HepG2 (cell line): ENCODE data around the gene WDR45B. TPM values are rescaled to one million over a fixed set of nuclear protein-coding genes. Genes with fewer than 3 reads are reported as not detected.

Experiments used
- ATAC-seq: fragments of 200-7000 bp; cut with Tn5 transposase; 3 replicates; pipeline ENCODE4 v1.9.1; 2020; ENCODE audit warnings: mild to moderate bottlenecking, moderate library complexity
- BruUV-seq: library from RNA; stranded (reverse); fragments of 400-500 nt; replicated peaks from 2 replicates; lab custom pipeline; 2021; lab: Mats Ljungman, UMichigan
- CTCF ChIA-PET: fragments of 300-600 bp; formaldehyde crosslinking; extraction: SDS; loops from one replicate; lab custom pipeline; 2021; ENCODE audit warnings: low total read pairs, inconsistent platforms, low intra/inter-chr PET ratio; lab: Yijun Ruan, JAX
- POLR2A ChIA-PET: fragments of 350-600 bp; sonication (Branson Sonifier 250); formaldehyde crosslinking; loops from one replicate; lab custom pipeline; 2020; ENCODE audit warnings: antibody characterized with exemption, inconsistent platforms; lab: Yijun Ruan, JAX
- DNase-seq: peaks from one replicate; pipeline ENCODE4 v3.0.0-alpha.2; 2015; ENCODE audit warnings: low spot score
- FAIRE-seq: peaks from 3 replicates; lab custom pipeline; 2011; peaks lifted over from hg19 to GRCh38; lab: Jason Lieb, UNC
- H2AFZ ChIP-seq: one replicate; pipeline ENCODE4 v1.6.1; 2011; ENCODE audit warnings: low read length, inconsistent platforms
- H3K27ac ChIP-seq: fragments of 300-600 bp; 3 replicates; pipeline ENCODE4 v1.8.0; 2011; ENCODE audit warnings: mixed run types, mild to moderate bottlenecking, mixed read lengths, low read length, inconsistent platforms; ENCODE audit not compliant: insufficient read depth; ENCODE audit errors: extremely low read length
- H3K27me3 ChIP-seq, 2 experiments: fragments of 200-600 bp in 1 of 2; 2 replicates in 1 of 2; 3 replicates in 1 of 2; pipeline versions ENCODE4 v1.6.0 to v1.8.0; 2011; ENCODE audit warnings: low read length in 2 of 2, mild to moderate bottlenecking in 2 of 2, moderate library complexity in 2 of 2, inconsistent platforms in 1 of 2; ENCODE audit not compliant: insufficient read depth in 2 of 2, control insufficient read depth in 1 of 2
- H3K36me3 ChIP-seq, 2 experiments: fragments of 200-600 bp in 1 of 2; replicated peaks in 1 of 2; 2 replicates in 1 of 2; 3 replicates in 1 of 2; pipeline versions ENCODE4 v1.5.1 to v1.8.0; 2011; ENCODE audit warnings: low read length in 2 of 2, inconsistent platforms in 1 of 2; ENCODE audit not compliant: insufficient read depth in 2 of 2, control insufficient read depth in 1 of 2
- H3K4me1 ChIP-seq: 2 replicates; pipeline ENCODE4 v1.5.1; 2012; ENCODE audit warnings: low read length, inconsistent platforms; ENCODE audit not compliant: insufficient read depth
- H3K4me2 ChIP-seq: 2 replicates; pipeline ENCODE4 v1.6.0; 2011; ENCODE audit warnings: low read depth, low read length, inconsistent platforms
- H3K4me3 ChIP-seq, 3 experiments: fragments of 200-600 bp in 1 of 3; sonication (generic), shearing (Covaris generic) in 1 of 3; replicated peaks in 1 of 3; 2 replicates each; pipeline ENCODE4 v1.5.1; 2011 to 2016; ENCODE audit warnings: low read length in 3 of 3, inconsistent platforms in 2 of 3, low read depth in 2 of 3, mild to moderate bottlenecking in 2 of 3, control low read depth in 1 of 3, mixed read lengths in 1 of 3; ENCODE audit not compliant: insufficient read depth in 1 of 3
- H3K79me2 ChIP-seq: one replicate; pipeline ENCODE4 v1.6.1; 2011; ENCODE audit warnings: low read length, inconsistent platforms; ENCODE audit not compliant: insufficient read depth
- H3K9ac ChIP-seq: 2 replicates; pipeline ENCODE4 v1.6.0; 2011; ENCODE audit warnings: mild to moderate bottlenecking, low read depth, low read length, inconsistent platforms; ENCODE audit not compliant: insufficient read depth
- H3K9me3 ChIP-seq: 2 replicates; pipeline ENCODE4 v1.5.1; 2012; ENCODE audit warnings: mild to moderate bottlenecking, low read length
- H4K20me1 ChIP-seq: 2 replicates; pipeline ENCODE4 v1.6.0; 2011; ENCODE audit warnings: inconsistent platforms, mild to moderate bottlenecking, low read length, moderate library complexity; ENCODE audit not compliant: insufficient read depth
- ADNP ChIP-seq: sonication (generic); formaldehyde crosslinking; IDR thresholded peaks from 2 replicates; pipeline ENCODE4 v1.4.0; 2020; ENCODE audit warnings: missing genetic modification reagents
- AHR ChIP-seq: IDR thresholded peaks from 2 replicates; pipeline ENCODE4 v1.6.1; 2018; ENCODE audit warnings: missing genetic modification reagents, missing compliant biosample characterization
- BHLHE40 ChIP-seq: IDR thresholded peaks from 2 replicates; pipeline ENCODE4 v1.6.1; 2011; ENCODE audit warnings: low read length, improper control_type of control experiment
- CCAR2 ChIP-seq: fragments of 200-400 bp; formaldehyde crosslinking; optimal IDR thresholded peaks from 2 replicates; pipeline ENCODE3; 2018; ENCODE audit warnings: low read depth, mild to moderate bottlenecking, low read length, moderate library complexity
- KLF13 ChIP-seq: sonication (generic); formaldehyde crosslinking; IDR thresholded peaks from 2 replicates; pipeline ENCODE4 v1.4.0; 2020; ENCODE audit warnings: mild to moderate bottlenecking, missing genetic modification reagents
- PHF5A ChIP-seq: IDR thresholded peaks from one replicate; pipeline ENCODE4 v1.6.1; 2018; ENCODE audit warnings: low read depth, missing genetic modification reagents; ENCODE audit not compliant: unreplicated experiment
- RBFOX2 ChIP-seq: fragments of 200-400 bp; formaldehyde crosslinking; IDR thresholded peaks from 2 replicates; pipeline ENCODE4 v1.6.1; 2017; ENCODE audit warnings: low read depth, mild to moderate bottlenecking, low read length
- SNAI1 ChIP-seq: sonication (generic); formaldehyde crosslinking; IDR thresholded peaks from 2 replicates; pipeline ENCODE4 v1.5.0; 2020; ENCODE audit warnings: mild to moderate bottlenecking, missing genetic modification reagents, borderline replicate concordance
- SP4 ChIP-seq: sonication (generic); formaldehyde crosslinking; IDR thresholded peaks from 2 replicates; pipeline ENCODE4 v1.8.1; 2023; ENCODE audit warnings: mild to moderate bottlenecking, missing genetic modification reagents
- TRIM24 ChIP-seq: sonication (generic); formaldehyde crosslinking; IDR thresholded peaks from 2 replicates; pipeline ENCODE4 v1.8.0; 2022; ENCODE audit warnings: mild to moderate bottlenecking, missing genetic modification reagents
- ZFP36 ChIP-seq: fragments of 150-350 bp; IDR thresholded peaks from 2 replicates; pipeline ENCODE4 v1.6.1; 2018; ENCODE audit warnings: borderline replicate concordance, low read length, low read depth; ENCODE audit not compliant: partially characterized antibody
- ZNF562 ChIP-seq: sonication (generic); formaldehyde crosslinking; IDR thresholded peaks from 2 replicates; pipeline ENCODE4 v1.8.0; 2022; ENCODE audit warnings: missing genetic modification reagents, borderline replicate concordance
- ZNF646 ChIP-seq: sonication (generic); formaldehyde crosslinking; IDR thresholded peaks from 2 replicates; pipeline ENCODE4 v1.9.0; 2021; ENCODE audit warnings: mild to moderate bottlenecking, missing genetic modification reagents
- ZNF678 ChIP-seq: sonication (generic); formaldehyde crosslinking; IDR thresholded peaks from 2 replicates; pipeline ENCODE4 v1.4.0; 2020; ENCODE audit warnings: mild to moderate bottlenecking, missing genetic modification reagents
- ZSCAN20 ChIP-seq: sonication (generic); formaldehyde crosslinking; IDR thresholded peaks from 2 replicates; pipeline ENCODE4 v1.4.0; 2020; ENCODE audit warnings: missing genetic modification reagents, mild to moderate bottlenecking, borderline replicate concordance
- ZSCAN21 ChIP-seq: sonication (generic); formaldehyde crosslinking; IDR thresholded peaks from 2 replicates; pipeline ENCODE4 v1.8.0; 2022; ENCODE audit warnings: mild to moderate bottlenecking, missing genetic modification reagents, moderate library complexity, borderline replicate concordance
- ZSCAN25 ChIP-seq: sonication (generic); formaldehyde crosslinking; IDR thresholded peaks from 2 replicates; pipeline ENCODE4 v1.8.0; 2022; ENCODE audit warnings: mild to moderate bottlenecking, missing genetic modification reagents
- WGBS: methylation state at CpG from one replicate; pipeline ENCODE4 v1.1.6; 2017; ENCODE audit warnings: low lambda C conversion rate; 5-methylcytosine and 5-hydroxymethylcytosine counted together
- in situ Hi-C: cut with HindIII; loops from 2 replicates; pipeline ENCODE4 v1.10.0; 2017; ENCODE audit warnings: low pct_unique_long_range_greater_than_20kb; ENCODE audit not compliant: extremely low pct_ligation_motif_present
- intact Hi-C: fragments of 100-400 bp; cut with micrococcal nuclease; formaldehyde crosslinking; loops from one replicate; pipeline ENCODE4 v1.10.0; 2022; ENCODE audit not compliant: unreplicated experiment
- polyA plus RNA-seq, 8 experiments: library from polyadenylated mRNA; depleted of rRNA in 3 of 8; stranded (reverse) in 7 of 8; unstranded in 1 of 8; fragments of >200 nt; fragmentation: Illumina TruSeq in 4 of 8; extraction: Trizol in 4 of 8; gene quantifications; 2 replicates each; pipeline versions ENCODE4 v1.2.1 to v1.2.3, GENCODE V29; 2011 to 2016; ENCODE audit warnings: low read depth in 4 of 8, missing spikeins in 1 of 8, mixed read lengths in 1 of 8; ENCODE audit not compliant: insufficient read depth in 1 of 8
- total RNA-seq, 5 experiments: library from RNA; depleted of rRNA; stranded (reverse); fragments of >200 nt; fragmentation: Illumina TruSeq; extraction: Trizol; gene quantifications; 2 replicates each; pipeline ENCODE4 v1.2.3, GENCODE V29; 2016; ENCODE audit warnings: low read depth in 1 of 5
- TF ChIP-seq, protein P1 (sequence below): sonication (generic); formaldehyde crosslinking; conservative IDR thresholded peaks from 2 replicates; pipeline ENCODE4 v1.8.0; 2022; ENCODE audit warnings: mild to moderate bottlenecking, moderate library complexity, missing genetic modification reagents

WDR45B gene
- total and polyA plus RNA-seq, 2 of the 13 experiments (the other 11 are each of a cell fraction or from before 2014, with no cell fraction given): 86.2 to 155 TPM

GRCh38 chr17:82629748-82630147 is 18.5 kb downstream of the WDR45B start:
- POLR2A ChIA-PET: interaction anchor here (0.5 to 1.0 kb wide), 2 partner anchors 10 to 130 kb away, joined by 3 read pairs; no protein-coding TSS in a partner anchor
- Histone ChIP-seq H3K9me3 (no peaks in the 10 kb centered on the region), H3K4me2 (no peak overlapping the region), H3K9ac (no peak overlapping the region), H3K4me1 (peaks cover 14% of the 10 kb centered on the region), H3K36me3 (peaks cover 33 to 85% of the 10 kb centered on the region in 2 experiments), H3K79me2 (peaks cover 56% of the 10 kb centered on the region), H4K20me1 (peaks cover 11% of the 10 kb centered on the region), H3K27me3 (no peaks in the 10 kb centered on the region), H3K4me3 (no peak overlapping the region), H3K27ac (no peak overlapping the region), H2AFZ (no peak overlapping the region)
- CTCF ChIA-PET: no interaction called here
- no peak for FAIRE-seq
- intact Hi-C loops: no loop called here
- no peak for DNase-seq
- WGBS: 92% methylated on average over 8 of the region's 8 CpGs
- ATAC-seq: no peak
- no TSS peak for BruUV-seq
- in situ Hi-C loops: no loop called here
- no peak for TF ChIP-seq KLF13
- TF ChIP-seq ZFP36: no peak
- no peak for TF ChIP-seq ZNF678 (CRISPR knock-in tag)
- TF ChIP-seq ZSCAN21 (CRISPR knock-in tag): no peak
- TF ChIP-seq ZNF562 (CRISPR knock-in tag): no peak
- no peak for TF ChIP-seq ZNF646
- TF ChIP-seq, protein P1, sequence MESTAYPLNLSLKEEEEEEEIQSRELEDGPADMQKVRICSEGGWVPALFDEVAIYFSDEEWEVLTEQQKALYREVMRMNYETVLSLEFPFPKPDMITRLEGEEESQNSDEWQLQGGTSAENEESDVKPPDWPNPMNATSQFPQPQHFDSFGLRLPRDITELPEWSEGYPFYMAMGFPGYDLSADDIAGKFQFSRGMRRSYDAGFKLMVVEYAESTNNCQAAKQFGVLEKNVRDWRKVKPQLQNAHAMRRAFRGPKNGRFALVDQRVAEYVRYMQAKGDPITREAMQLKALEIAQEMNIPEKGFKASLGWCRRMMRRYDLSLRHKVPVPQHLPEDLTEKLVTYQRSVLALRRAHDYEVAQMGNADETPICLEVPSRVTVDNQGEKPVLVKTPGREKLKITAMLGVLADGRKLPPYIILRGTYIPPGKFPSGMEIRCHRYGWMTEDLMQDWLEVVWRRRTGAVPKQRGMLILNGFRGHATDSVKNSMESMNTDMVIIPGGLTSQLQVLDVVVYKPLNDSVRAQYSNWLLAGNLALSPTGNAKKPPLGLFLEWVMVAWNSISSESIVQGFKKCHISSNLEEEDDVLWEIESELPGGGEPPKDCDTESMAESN (CRISPR knock-in tag): no peak
- no peak for TF ChIP-seq AHR (CRISPR knock-in tag)
- TF ChIP-seq SNAI1 (CRISPR knock-in tag): no peak
- TF ChIP-seq TRIM24 (CRISPR knock-in tag): no peak
- TF ChIP-seq ZSCAN25 (CRISPR knock-in tag): no peak
- TF ChIP-seq ADNP (CRISPR knock-in tag): no peak
- no peak for TF ChIP-seq ZSCAN20 (CRISPR knock-in tag)
- TF ChIP-seq RBFOX2: no peak
- TF ChIP-seq BHLHE40: no peak
- no peak for TF ChIP-seq PHF5A
- TF ChIP-seq CCAR2: no peak
- TF ChIP-seq SP4: no peak
